ENCODE data around the gene CFAP119.

Gene CFAP119

DNA sequence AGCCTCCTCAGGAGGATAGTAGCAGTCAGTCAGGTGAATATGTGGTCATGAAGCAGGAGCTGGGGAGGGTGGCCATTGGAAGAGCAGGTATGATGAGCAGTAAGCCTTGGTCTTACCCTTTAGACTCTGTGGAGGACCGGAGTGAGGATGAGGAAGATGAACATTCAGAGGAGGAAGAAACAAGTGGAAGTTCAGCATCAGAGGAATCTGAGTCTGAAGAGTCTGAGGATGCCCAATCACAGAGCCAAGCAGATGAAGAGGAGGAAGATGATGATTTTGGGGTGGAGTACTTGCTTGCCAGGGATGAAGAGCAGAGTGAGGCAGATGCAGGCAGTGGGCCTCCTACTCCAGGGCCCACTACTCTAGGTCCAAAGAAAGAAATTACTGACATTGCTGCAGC, 50.1 kb downstream of the CFAP119 start:
- H2AFZ ChIP-seq (ENCODE audit: low read length) = no peak overlapping the region
- H3K27ac ChIP-seq (ENCODE audit: low read depth, low read length, poor library complexity, severe bottlenecking) = no peak overlapping the region
- H3K36me3 ChIP-seq (ENCODE audit: insufficient read depth, low read length) = peaks cover 98% of the 10 kb centered on the region
- H3K9me2 ChIP-seq (ENCODE audit: low read depth, low read length) = no peaks in the 10 kb centered on the region
- no peaks in the 10 kb centered on the region for H3K4me1 ChIP-seq (ENCODE audit: insufficient read depth, low read length, severe bottlenecking)
- H4K20me1 ChIP-seq (ENCODE audit: insufficient read depth, low read length) = no peaks in the 10 kb centered on the region
- H3K79me2 ChIP-seq (ENCODE audit: insufficient read depth, low read length) = no peaks in the 10 kb centered on the region
- no peaks in the 10 kb centered on the region for H3K9me3 ChIP-seq (ENCODE audit: low read length)
- H3K4me2 ChIP-seq (ENCODE audit: low read length) = no peak overlapping the region
- H3F3A ChIP-seq (ENCODE audit: insufficient read depth, low read length) = no peaks in the 10 kb centered on the region
- no peak for TF ChIP-seq EZH2 (IDR thresholded peaks at IDR 0.05; ENCODE audit: borderline replicate concordance, low read length)
- TF ChIP-seq, protein P1, sequence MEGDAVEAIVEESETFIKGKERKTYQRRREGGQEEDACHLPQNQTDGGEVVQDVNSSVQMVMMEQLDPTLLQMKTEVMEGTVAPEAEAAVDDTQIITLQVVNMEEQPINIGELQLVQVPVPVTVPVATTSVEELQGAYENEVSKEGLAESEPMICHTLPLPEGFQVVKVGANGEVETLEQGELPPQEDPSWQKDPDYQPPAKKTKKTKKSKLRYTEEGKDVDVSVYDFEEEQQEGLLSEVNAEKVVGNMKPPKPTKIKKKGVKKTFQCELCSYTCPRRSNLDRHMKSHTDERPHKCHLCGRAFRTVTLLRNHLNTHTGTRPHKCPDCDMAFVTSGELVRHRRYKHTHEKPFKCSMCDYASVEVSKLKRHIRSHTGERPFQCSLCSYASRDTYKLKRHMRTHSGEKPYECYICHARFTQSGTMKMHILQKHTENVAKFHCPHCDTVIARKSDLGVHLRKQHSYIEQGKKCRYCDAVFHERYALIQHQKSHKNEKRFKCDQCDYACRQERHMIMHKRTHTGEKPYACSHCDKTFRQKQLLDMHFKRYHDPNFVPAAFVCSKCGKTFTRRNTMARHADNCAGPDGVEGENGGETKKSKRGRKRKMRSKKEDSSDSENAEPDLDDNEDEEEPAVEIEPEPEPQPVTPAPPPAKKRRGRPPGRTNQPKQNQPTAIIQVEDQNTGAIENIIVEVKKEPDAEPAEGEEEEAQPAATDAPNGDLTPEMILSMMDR (IDR thresholded peaks at IDR 0.05; ENCODE audit: low read length) = no peak
- H3K27me3 ChIP-seq (ENCODE audit: insufficient read depth, low read length) = no peaks in the 10 kb centered on the region
- no peak overlapping the region for H3K9ac ChIP-seq (ENCODE audit: low read length)
- H3K4me3 ChIP-seq (ENCODE audit: low read depth, low read length, poor library complexity, severe bottlenecking) = no peak overlapping the region

DNA sequence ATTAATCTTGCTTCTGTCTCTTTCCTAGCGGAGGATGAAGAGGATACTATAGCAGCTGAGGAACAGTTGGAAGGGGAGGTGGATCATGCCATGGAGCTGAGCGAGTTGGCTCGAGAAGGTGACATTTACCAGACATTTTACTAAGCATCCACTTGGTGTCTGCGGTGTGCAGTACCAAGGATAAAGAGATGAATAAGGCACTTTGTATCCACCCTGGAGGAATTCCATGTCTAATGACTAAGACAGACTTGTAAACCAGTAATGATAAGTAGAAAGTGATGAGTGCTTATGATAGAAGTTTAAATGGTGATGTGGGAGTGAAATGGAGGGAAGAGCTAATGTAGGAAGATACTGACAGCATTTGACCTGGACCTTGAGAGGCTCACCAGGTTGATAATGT, 50.9 kb downstream of the CFAP119 start:
- no peak overlapping the region for H3K9ac ChIP-seq (ENCODE audit: low read length)
- H3K4me1 ChIP-seq (ENCODE audit: insufficient read depth, low read length, severe bottlenecking) = no peaks in the 10 kb centered on the region
- H3K4me3 ChIP-seq (ENCODE audit: low read depth, low read length, poor library complexity, severe bottlenecking) = no peak overlapping the region
- H3K27me3 ChIP-seq (ENCODE audit: insufficient read depth, low read length) = no peaks in the 10 kb centered on the region
- no peaks in the 10 kb centered on the region for H3F3A ChIP-seq (ENCODE audit: insufficient read depth, low read length)
- no peak overlapping the region for H3K4me2 ChIP-seq (ENCODE audit: low read length)
- H3K27ac ChIP-seq (ENCODE audit: low read depth, low read length, poor library complexity, severe bottlenecking) = no peak overlapping the region
- H3K9me2 ChIP-seq (ENCODE audit: low read depth, low read length) = no peaks in the 10 kb centered on the region
- H2AFZ ChIP-seq (ENCODE audit: low read length) = no peak overlapping the region
- H4K20me1 ChIP-seq (ENCODE audit: insufficient read depth, low read length) = no peaks in the 10 kb centered on the region
- no peak for TF ChIP-seq EZH2 (IDR thresholded peaks at IDR 0.05; ENCODE audit: borderline replicate concordance, low read length)
- TF ChIP-seq, protein P1 (IDR thresholded peaks at IDR 0.05; ENCODE audit: low read length) = no peak
- peaks cover 98% of the 10 kb centered on the region for H3K36me3 ChIP-seq (ENCODE audit: insufficient read depth, low read length)
- H3K79me2 ChIP-seq (ENCODE audit: insufficient read depth, low read length) = no peaks in the 10 kb centered on the region
- H3K9me3 ChIP-seq (ENCODE audit: low read length) = no peaks in the 10 kb centered on the region

All from OCI-LY1 (cell line).